NCI-H1436 (cell line): ENCODE data around the gene MTUS2.

ENCODE experiments used
- DNase-seq: peaks from one replicate; lab custom pipeline; 2025; lab: John Stamatoyannopoulos, UW

MTUS2 gene

DNA sequence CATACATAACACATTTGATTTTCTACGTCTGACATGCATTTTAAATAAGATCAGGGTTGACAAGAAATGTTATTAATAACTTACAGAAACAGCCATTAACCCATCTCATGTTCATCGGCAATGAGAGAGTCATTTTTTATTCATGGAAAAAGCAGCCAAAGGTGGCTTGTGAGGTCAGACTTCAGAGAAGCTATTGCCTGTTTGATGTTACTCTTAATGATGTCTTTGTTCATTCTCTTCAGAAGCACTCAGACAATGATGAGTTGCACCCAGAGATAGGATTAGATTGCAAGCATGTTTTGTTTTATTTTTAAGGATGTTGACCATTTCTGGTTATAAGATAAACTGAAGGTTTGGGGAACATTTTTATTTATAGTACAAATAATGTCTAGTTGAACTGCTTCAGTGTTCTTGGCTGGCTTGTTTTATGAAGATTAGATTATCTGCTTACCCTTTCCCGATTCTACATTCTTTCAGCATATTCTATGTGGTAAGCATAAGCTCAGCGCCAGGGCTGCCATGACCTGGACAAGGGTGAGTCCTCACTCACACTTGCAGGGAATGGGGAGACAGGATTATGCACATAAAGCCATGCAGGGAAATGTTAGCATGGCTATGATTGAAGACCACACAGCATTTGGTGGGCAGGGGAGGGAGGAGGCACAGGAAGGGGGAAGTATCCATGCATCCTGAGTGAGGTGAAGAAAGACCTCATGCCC lies 288.1 kb downstream of the MTUS2 start:
- DNase-seq, result no peak

DNA sequence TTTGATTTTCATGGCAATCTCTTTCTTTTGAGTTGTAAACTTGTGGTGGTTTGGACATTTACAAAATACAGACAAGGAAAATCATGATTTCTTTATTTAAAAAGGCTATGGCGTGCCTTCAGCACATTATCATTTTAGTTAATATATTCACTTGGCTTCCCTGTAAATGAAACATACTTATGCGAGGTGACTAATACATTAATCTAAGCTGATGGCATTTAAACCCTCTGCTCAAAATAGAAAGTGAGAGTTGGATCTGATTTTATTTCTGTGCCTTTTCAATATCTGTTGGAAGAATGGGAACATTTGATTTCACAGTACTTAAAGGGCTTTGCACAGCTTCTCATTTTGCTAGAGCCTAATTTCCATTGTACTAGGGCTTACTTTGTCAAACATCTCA lies 289.8 kb downstream of the MTUS2 start:
- no peak for DNase-seq

DNA sequence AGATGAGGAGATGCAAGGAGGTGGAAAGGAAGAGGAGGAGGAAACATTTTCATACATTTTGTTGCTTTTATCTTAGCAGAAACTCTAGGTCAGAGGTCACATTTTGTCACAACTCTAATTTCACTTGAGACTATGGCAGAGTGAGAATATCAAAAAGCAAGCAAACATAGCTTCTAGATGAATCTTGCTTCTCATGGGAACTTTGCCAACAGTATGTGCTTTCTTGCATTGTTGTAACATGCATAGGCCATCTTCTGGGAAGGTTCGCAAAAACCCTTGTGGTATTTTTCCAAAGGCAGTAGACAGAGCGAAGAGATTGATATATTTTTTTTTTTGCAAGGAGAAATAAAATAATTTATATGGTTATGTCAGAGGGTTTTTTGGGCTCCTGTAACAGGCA lies 291.3 kb downstream of the MTUS2 start:
- no peak for DNase-seq

DNA sequence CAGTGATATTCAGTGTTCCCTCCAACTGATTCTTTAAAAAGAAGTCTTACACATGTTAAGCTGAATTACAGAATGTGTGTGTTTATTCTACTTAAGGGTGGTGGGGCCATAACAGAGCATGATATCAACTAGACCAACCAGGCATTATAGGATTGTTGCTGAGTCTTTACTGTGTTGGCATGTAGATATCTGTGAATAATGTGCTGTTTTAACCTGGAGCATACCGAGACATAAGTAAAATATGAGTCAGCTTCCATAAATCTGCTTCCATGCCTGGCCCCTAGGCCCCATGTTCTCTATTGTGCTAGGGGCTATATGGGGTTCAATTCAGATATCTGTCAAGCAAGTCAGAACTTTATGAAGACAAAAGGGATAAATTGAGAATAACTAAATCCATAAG lies 295.7 kb downstream of the MTUS2 start:
- DNase-seq, result no peak

DNA sequence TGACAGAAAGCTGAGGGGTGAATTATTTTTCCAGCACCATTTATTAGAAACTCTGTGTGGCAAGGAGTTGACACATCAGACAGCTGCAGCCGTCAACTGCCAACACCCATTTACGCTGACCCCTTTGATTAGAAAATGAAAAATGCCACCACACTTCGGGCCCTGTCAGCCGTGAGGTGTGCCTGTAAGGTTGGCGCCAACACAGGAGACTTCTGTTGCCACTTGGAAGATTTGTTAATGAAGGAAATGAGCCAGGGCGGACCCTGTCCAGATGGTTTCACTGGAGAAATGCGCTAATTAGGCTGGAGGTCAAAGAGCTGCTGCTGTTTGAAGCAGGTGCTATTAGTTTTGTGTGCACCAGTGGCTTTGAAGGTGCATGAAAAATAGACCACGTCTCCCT lies 297.5 kb downstream of the MTUS2 start:
- no peak for DNase-seq

DNA sequence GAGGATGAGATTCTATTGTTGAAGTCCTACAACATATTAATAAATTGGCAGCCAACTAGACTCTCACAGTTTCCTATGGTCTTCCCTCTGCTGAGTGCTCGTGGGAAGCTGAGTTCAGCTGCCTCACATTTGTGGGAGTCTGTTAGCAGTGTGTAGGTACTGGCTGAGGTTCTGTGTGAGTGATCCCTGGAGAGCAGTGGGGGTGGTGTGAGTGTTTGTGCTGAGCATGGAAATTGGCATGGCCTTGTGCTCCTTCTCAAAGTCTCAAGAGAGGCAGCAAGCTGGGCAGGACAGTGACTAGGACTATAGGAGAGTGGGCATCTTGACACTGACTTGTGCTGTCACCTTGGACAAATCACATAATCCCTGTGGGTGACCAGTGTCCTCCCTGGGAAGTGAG lies 298.3 kb downstream of the MTUS2 start:
- DNase-seq, result no peak

DNA sequence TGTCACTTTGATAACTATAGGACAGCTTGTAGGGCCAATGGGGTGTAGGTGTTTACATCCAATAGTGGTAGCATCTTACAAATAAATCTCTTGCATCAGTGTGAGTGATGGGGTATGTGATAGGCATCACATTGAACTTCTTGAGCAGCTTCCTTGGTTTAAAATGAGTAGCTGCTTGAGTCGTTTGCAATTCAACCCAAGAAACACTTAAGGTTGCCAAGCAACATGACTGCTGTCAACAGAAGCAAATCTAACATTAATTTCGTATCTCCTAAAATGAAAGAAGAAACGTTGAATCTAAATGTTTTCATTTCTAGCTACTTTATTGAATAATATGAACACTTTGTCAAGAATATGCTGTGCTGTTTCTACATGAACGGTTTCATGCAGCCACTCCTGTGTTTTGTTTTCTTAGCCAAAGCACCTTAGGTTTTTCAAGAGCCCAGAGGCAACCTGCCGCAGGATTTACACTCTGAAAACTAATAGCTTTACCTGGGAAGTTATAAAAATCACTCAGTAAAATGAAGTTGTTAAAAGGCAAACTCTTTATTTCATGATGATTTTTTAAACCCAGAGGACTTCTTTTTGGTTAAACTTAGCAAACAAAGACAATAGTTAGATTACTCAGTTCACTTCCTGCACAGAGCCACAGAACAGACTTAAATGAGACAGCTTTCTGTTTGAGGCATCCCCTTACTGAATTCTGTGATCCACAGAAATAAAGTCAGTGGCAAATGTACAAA lies 305.2 kb downstream of the MTUS2 start:
- DNase-seq, result no peak

DNA sequence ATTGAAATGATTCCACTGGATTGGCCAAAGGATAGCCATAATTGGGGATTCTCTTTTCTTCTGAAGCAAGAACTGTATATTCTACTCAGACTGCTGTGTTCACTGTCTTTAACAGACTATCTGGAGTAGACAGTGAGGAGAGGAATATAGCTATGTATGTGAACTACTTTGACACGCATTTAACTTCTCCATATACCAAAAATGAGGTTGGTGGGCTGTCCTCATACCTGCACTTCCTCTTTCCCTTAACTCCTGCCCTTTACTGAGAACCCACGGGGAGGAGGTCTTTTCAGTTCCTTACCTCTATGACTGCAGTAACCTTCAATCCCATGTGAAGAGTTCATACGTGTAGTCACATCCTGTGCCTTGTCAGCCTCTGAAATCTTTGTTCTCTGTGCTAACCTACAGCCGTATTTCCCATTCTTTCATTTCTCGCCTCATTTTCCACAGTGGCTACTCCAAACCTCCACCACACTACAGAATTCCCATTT lies 305.8 kb downstream of the MTUS2 start:
- no peak for DNase-seq

DNA sequence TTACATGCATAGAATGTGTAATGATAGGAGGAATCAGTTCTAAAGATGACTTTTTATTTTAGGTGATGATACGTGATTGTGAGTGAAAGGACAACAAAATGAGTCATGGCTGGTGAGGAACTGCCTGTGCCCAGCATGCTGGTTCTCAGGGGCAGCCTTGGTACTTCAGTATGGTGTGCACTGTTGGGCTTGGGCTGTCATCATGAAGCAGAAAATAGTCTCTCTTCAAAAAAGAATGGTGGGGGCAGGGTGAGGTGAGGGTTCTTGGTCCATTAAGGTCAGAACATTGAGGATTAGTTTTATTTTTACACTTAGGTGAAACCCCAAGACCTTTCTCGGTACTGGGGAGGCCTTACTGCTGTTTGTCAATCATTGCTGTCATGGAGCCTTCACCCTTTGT lies 309.5 kb downstream of the MTUS2 start:
- DNase-seq, result no peak

DNA sequence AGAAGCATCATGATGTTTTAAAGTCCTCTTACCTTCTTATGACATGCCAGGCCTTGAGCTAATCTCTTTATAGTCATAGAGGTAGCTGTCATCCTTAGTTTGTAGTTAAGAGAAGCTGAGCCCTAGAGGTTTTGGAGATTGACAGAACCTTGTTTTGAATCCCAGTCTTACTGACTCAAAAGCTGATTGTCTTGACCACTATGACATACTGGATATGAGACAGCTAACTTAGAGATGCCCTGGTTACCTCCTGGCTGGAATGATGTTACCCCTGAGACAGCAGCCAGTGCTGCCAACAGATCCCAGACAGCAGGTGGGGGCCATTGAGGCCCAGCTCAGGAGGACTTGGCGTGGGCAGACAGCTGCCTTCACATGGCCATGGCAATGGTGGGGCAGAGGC lies 311.0 kb downstream of the MTUS2 start:
- DNase-seq, result no peak

DNA sequence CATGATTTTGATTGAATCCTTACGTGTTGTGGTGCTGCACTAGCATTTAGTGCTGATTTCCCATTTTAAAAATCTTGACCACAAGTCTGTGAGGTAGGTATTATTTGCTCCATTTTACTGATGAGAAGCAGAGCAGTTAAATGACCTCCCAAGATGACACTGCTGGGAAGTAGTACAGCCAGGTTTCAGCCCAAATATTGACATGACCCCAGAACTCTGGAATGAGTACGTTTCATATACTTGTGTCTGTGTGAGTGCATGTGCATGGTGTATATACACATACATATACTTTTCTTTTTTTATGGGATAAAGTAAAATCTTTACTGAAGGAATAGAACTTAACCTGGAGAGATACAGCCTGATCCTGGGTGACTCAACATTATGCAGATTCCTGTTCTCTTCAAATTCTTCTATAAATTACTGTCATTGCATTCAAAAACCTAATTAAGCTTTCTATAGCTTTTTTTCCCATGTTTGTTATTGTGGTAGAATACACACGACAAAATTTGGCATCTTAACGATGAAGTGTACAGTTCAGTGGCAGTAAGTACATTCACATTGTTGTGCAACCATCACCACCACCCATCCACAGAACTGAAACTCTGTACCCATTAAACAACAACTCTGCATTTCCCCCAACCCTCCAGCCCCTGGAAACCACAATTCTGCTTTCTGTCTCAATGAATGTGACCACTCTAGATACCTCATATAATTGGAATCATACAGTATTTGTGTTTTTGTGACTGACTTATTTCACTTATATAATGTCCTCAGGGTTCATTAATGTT lies 311.9 kb downstream of the MTUS2 start:
- no peak for DNase-seq

DNA sequence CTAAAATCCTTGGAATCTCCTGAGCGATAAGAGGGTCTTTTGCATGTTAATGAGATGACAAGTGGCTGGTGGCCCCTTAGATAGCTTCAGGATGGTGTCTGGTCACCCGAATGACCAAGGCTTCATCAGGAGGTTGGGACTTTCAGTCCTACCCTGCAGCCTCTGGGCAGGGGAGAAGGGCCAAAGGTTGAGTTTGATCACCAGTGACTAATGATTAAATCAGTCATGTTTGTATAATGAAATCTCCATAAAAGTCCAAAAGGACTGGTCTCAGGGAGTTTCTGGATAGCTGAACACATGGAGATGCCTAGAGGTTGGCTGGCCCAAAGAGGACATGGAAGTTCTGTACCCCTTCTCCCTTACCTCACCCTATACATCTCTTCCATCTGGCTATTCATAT lies 316.2 kb downstream of the MTUS2 start:
- DNase-seq, result no peak

DNA sequence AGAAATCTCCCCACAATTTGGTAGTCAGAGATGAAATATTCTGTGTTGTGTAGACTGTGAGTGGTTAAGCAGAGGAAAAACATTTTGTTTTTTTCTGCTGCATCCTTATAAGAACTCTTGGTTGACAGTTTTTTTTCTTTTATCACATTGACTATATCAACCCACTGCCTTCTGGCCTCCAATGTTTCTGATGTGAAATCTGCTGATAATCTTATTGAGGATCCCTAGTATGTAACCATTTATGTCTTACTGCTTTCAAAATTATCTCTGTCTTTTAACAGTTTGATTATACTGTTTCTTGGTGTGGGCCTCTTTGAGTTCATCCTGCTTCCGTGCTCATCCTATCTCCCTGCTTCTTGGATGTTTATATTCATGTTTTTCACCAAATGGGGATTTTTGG lies 316.9 kb downstream of the MTUS2 start:
- no peak for DNase-seq

DNA sequence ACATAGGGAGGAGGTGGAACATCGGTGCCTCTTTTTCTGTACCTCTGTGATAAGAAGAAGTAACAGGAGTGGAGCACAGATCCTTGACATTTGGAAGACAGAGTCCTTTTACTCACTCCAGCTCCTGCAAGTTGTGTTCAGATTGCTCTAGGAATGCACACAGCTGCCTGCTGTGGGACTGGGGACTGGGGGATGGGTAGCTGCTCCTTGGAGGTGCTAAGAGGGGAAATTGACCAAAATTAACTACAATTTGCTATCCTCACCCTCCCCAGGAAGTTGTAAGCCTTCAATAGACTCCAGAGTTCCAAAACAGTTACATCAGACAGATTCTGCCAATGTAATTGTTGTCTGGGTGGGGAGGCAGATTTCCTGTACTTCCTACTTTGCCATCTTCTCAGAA lies 317.9 kb downstream of the MTUS2 start:
- no peak for DNase-seq

DNA sequence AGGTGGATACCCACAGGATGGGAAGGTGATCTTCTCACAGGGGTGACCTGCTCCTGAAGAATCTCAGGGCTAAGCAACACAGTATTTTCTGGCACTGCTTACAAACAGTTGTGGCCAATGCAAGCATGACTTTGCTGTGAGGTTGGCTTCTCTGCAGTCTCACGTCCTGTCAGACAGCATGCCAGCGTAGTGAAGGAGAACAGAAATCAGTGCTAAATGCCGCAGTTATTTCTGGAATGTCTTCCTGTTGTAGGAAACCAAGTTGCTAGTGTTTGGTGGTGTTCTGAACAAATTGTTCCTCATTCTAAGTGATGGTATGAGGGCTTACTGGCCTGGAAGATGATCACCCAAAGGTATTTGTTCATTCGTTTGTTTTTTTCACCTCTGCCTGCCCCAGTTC lies 320.1 kb downstream of the MTUS2 start:
- no peak for DNase-seq

DNA sequence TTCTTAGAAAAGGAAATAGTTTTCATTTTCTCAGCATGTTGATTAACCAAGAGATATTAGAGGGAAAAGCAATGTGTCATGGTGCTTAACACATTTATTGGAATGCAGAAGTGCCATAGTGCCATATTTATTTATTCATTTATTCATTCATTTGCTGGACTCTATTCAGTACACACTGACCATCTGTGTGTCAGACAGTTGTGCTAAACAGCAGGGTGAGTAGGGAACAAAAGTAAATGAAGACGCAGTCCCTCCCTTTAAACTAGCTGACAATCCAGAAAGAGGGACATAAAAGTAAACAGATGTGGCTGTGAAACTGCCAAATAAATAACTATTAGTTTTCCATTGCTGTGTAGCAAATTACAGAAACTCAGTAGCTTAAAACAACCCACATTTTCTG lies 323.7 kb downstream of the MTUS2 start:
- no peak for DNase-seq

DNA sequence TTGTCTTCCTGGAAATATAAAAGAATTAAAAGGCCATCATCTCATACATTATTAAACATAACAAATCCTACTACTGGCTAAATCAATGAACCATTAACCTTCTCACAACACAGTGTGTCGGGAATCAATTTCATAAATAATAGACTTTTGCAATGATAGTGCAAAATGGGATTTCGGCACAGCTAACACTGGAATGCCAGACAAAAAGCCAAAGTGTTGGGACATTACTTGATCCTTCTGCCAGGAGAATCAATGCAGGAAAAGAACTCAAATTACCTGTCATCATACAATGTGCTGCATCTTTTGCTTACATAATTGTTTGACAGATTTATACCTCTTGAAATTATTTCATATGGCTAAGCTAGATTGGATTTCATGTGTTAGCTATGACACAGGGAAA lies 334.3 kb downstream of the MTUS2 start:
- DNase-seq, result no peak

DNA sequence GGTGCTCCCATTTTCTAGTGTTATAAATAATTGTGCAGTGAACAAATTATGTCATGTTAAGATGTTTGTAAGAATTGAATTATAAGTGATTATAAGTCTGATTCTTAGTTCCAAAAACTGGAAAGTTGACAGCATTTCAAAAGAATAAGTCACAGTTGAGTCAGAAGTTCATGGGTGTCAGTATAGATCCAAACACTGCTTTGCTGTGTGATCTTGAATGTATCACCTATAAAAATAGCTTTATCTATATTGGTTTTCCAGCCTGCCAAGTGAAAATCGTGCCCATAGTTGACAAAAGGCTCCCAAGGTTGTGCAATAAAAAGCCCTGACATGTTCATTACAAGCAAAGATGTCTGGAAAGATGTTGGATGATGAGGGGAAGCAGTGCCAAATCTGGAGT lies 336.0 kb downstream of the MTUS2 start:
- no peak for DNase-seq

DNA sequence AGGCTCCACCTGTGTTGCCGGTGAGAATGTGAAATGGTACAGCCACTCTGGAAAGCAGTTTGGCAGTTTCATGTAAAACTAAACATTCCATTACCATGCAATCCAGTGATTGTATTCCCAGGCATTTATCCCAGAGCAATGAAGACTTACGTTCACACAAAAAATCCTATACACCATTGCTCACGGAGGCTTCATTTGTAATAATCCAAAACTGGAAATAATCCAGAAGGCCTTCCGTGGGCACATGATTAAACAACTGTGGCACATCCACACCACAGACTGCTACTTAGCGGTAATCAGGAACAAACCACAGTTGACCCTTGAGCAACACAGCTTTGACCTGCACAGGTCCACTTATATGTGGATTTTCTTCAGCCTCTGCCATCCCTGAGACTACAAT lies 339.7 kb downstream of the MTUS2 start:
- no peak for DNase-seq

DNA sequence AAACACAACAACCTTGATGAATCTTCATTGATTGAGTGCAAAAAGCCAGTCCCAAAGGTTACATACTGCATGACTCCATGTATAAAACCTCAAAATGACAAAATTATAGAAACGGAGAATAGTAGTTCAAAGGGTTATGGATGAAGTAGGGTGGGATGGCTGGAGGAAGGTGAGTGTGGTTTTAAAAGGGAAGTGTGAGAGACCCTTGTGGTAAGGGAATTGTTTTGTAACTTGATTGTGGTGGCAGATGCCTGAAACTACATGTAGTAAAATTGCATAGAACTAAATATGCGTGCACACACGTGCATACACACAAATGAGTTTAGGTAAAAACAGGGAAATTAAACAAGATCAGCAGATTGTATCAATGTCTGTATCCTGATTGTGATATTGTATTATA lies 340.7 kb downstream of the MTUS2 start:
- DNase-seq, result no peak

DNA sequence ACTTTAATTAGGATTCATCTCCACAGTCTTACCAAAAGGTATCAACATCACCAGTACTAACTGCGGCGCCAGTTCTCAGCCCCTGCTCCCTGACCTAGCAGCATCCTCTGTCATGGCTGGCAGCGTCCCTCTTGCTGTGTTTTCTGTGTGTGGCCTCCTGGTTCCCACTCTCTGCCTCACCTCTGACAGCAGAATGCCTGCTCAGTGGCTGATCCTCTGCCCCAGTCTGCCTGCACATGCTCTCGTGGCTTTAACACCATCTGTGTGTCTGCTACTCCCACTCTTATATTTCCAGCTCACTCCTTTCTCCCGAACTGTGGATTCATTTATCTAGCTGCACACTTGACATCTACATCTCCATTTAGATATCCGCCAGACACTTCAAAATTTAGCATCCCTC lies 341.5 kb downstream of the MTUS2 start:
- DNase-seq, result no peak

DNA sequence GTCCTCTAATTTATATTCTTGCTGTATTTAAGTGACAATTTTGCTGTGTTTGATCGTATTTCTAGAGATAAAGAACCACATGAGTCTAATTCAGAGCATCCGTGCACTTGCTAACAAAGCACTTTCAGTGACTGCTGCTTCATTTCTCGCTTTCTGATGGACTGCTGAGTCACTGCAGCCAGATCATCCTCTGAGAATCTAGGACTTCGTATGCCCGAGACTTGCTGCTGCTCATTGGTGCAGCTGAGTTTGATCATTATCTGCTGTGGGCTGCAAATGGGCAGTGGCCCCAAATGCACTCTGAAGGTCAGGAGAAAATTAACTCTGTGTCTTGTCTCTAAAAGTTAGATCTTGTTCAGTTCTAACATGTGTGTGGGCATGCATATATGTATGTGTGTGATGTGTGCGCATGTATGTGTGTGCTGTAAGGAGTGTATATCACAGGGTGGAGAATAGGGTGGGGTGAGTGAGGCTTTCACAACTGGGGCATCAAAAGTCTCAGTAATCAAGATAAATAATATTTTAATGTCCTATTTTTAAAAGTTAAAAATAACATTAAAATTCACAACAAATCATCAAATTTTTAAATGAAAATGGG lies 342.6 kb downstream of the MTUS2 start:
- DNase-seq, result no peak

DNA sequence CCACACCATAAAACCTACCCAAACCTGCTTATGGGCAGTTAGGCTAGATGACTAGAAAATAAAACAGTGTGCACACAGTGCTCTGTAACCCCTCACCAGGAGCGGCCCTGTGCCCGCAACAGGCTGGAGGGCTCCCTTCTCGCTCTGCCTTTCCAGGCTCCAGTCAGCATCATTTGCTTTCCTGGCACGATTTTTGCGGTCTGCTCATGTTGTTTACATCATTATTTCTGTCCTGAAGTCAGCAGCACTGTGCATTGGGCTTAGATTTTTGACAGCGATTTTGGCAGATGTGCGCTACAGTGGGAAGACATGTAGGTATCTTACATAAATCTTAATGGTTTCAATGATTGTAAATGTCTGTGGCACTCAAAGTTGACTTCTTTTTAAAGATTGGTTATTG lies 344.0 kb downstream of the MTUS2 start:
- DNase-seq, result no peak
